ENCODE data around the gene SELENOM.
A peak's percentile ranks its signal among the peaks of the same experiment; 100 is the strongest.
"Not testable (repeated sequence)": the region's sequence is repeated elsewhere in the genome, so short reads cannot be mapped to it uniquely, and the experiment has no call there.

Gene SELENOM

GRCh38 chr22:31073125-31073524 is 34.2 kb downstream of the SELENOM start:
- not testable (repeated sequence) for DNase-seq

- not testable (repeated sequence) for DNase-seq
Measured at GRCh38 chr22:31069691-31070314, 37.6 kb downstream of the SELENOM start.

GRCh38 chr22:31068970-31069369 is 38.4 kb downstream of the SELENOM start:
- DNase-seq: no peak

GRCh38 chr22:31064369-31064768 is 43.0 kb downstream of the SELENOM start:
- no peak for DNase-seq

- no peak for DNase-seq
Measured at GRCh38 chr22:31062566-31063230, 44.7 kb downstream of the SELENOM start.

GRCh38 chr22:31059663-31060062 is 47.7 kb downstream of the SELENOM start:
- not testable (repeated sequence) for DNase-seq

GRCh38 chr22:31056986-31057599 is 50.3 kb downstream of the SELENOM start:
- peak; percentile 36 for DNase-seq

GRCh38 chr22:31055635-31056159 is 51.7 kb downstream of the SELENOM start:
- DNase-seq: peak; percentile 96

GRCh38 chr22:31055117-31055634 is 52.2 kb downstream of the SELENOM start:
- DNase-seq: no peak
